K562 (cell line): Measurements from ENCODE around the gene F11R. TPM values are rescaled to one million over a fixed set of nuclear protein-coding genes. Genes with fewer than 3 reads are reported as not detected.

Source experiments
- FOXP1 ChIP-seq: sonication (generic); formaldehyde crosslinking; IDR thresholded peaks from 2 replicates; pipeline ENCODE4 v1.8.0; 2022; ENCODE audit warnings: mild to moderate bottlenecking, missing genetic modification reagents
- KLF1 ChIP-seq: fragments of 450-650 bp; IDR thresholded peaks from 2 replicates; pipeline ENCODE4 v1.6.1; 2016; ENCODE audit warnings: missing genetic modification characterization, missing compliant biosample characterization
- MCM2 ChIP-seq: fragments of 450-650 bp; IDR thresholded peaks from 2 replicates; pipeline ENCODE4 v1.6.1; 2017; ENCODE audit warnings: low read depth, mild to moderate bottlenecking
- MGA ChIP-seq: fragments of 450-650 bp; IDR thresholded peaks from 2 replicates; pipeline ENCODE4 v1.6.1; 2016; ENCODE audit warnings: mild to moderate bottlenecking, moderate library complexity
- TFAP4 ChIP-seq: sonication (generic); formaldehyde crosslinking; IDR thresholded peaks from 2 replicates; pipeline ENCODE4 v1.8.0; 2022; ENCODE audit warnings: missing genetic modification reagents, mild to moderate bottlenecking, moderate library complexity, borderline replicate concordance
- THRAP3 ChIP-seq: fragments of 450-650 bp; IDR thresholded peaks from 2 replicates; pipeline ENCODE4 v1.6.1; 2016; ENCODE audit warnings: mild to moderate bottlenecking, inconsistent platforms, borderline replicate concordance
- ZBTB11 ChIP-seq, 3 experiments: fragments of 200-800 bp in 1 of 3; fragments of 250-450 bp in 1 of 3; fragments of 450-650 bp in 1 of 3; sonication (Bioruptor Pico) in 1 of 3; sonication (Bioruptor generic) in 1 of 3; formaldehyde crosslinking in 1 of 3; IDR thresholded peaks; 2 replicates each; pipeline versions ENCODE4 v1.6.1 to v1.8.0; 2016 to 2022; ENCODE audit warnings: mild to moderate bottlenecking in 2 of 3, missing genetic modification characterization in 2 of 3, missing compliant biosample characterization in 1 of 3, moderate library complexity in 1 of 3
- ZNF239 ChIP-seq: fragments of 250-450 bp; sonication (Bioruptor Pico); IDR thresholded peaks from 2 replicates; pipeline ENCODE4 v1.4.0; 2020; ENCODE audit warnings: mild to moderate bottlenecking
- ZNF655 ChIP-seq: fragments of 250-450 bp; sonication (Bioruptor Pico); IDR thresholded peaks from 2 replicates; pipeline ENCODE4 v1.5.0; 2021
- polyA plus RNA-seq, 8 experiments: library from polyadenylated mRNA; depleted of rRNA in 4 of 8; stranded (reverse) in 5 of 8; unstranded in 3 of 8; fragments of >200 nt; fragmentation: Nextera tagmentation in 2 of 8; fragmentation: Illumina TruSeq in 1 of 8; extraction: Ambion mirVana in 2 of 8; extraction: Trizol in 1 of 8; gene quantifications; 2 replicates each; pipeline versions ENCODE4 v1.2.1 to v1.2.3, GENCODE V29; 2011 to 2014; ENCODE audit warnings: inconsistent platforms in 1 of 8, missing spikeins in 1 of 8
- total RNA-seq, 7 experiments: library from RNA; depleted of rRNA in 6 of 7; stranded (reverse); fragments of >200 nt in 6 of 7; fragmentation: Illumina TruSeq in 2 of 7; extraction: Trizol in 2 of 7; gene quantifications; 2 replicates each; pipeline versions ENCODE4 v1.2.1 to v1.2.3, GENCODE V29; 2011 to 2021; ENCODE audit warnings: low replicate concordance in 1 of 7

Gene F11R
- total and polyA plus RNA-seq, 9 of the 15 experiments (the other 6 are each of a cell fraction or from before 2014, with no cell fraction given): 27.4 to 187 (median 52.5) TPM

GRCh38 chr1:161013488-161014230, 7.3 kb downstream of the F11R start (continued):
- TF ChIP-seq MGA: no peak
- TF ChIP-seq ZNF239 (CRISPR knock-in tag): no peak
- peak; percentile 100 for TF ChIP-seq TFAP4 (CRISPR knock-in tag)
- TF ChIP-seq THRAP3: no peak
- TF ChIP-seq ZBTB11 (CRISPR knock-in tag; IDR thresholded peaks at IDR 0.05): peak in 2 of 3 experiments; percentile 76 to 96; a peak in 5 of 6 replicates
- TF ChIP-seq FOXP1 (CRISPR knock-in tag): no peak
- TF ChIP-seq ZNF655 (CRISPR knock-in tag): no peak
- peak; percentile 69; the same call in 1 of the 2 replicates for TF ChIP-seq KLF1
- no peak for TF ChIP-seq MCM2
